H1 (cell line): Measurements from ENCODE around the gene MARVELD2. TPM values are rescaled to one million over a fixed set of nuclear protein-coding genes. Genes with fewer than 3 reads are reported as not detected.

ENCODE experiments used
- BCL11A ChIP-seq, 2 experiments: IDR thresholded peaks; one replicate each; pipeline ENCODE4 v1.6.1; 2011; ENCODE audit warnings: low read depth in 2 of 2, low read length in 2 of 2, mild to moderate bottlenecking in 2 of 2
- CBX5 ChIP-seq: fragments of 300-800, 300-1000 bp; sonication (generic); IDR thresholded peaks from 2 replicates; pipeline ENCODE4 v1.7.1; 2016; ENCODE audit warnings: antibody characterized with exemption, low read length, low read depth
- EGR1 ChIP-seq: IDR thresholded peaks from 2 replicates; pipeline ENCODE4 v1.6.1; 2011; ENCODE audit warnings: low read depth, low read length, borderline replicate concordance
- POLR2AphosphoS5 ChIP-seq: IDR thresholded peaks from 2 replicates; pipeline ENCODE4 v1.6.1; 2011; ENCODE audit warnings: low read depth, low read length
- RBBP5 ChIP-seq: IDR thresholded peaks from 2 replicates; pipeline ENCODE4 v1.7.1; 2012; ENCODE audit warnings: low read depth, mild to moderate bottlenecking, inconsistent platforms, low read length, moderate library complexity, borderline replicate concordance
- SRF ChIP-seq: IDR thresholded peaks from 2 replicates; pipeline ENCODE4 v1.6.1; 2011; ENCODE audit warnings: mild to moderate bottlenecking, low read depth, low read length, moderate library complexity
- polyA plus RNA-seq, 7 experiments: library from polyadenylated mRNA; depleted of rRNA in 3 of 7; stranded (reverse) in 5 of 7; unstranded in 2 of 7; fragments of >200 nt in 5 of 7; fragments of 200-250 nt in 2 of 7; gene quantifications; 1 replicate in 5 of 7; 2 replicates in 1 of 7; 4 replicates in 1 of 7; pipeline versions ENCODE4 v1.2.1 to v1.2.3, GENCODE V29; 2011 to 2013; ENCODE audit warnings: missing spikeins in 2 of 7, mixed read lengths in 2 of 7
- total RNA-seq: library from RNA; stranded (reverse); fragmentation: NEBNext Ultra II Directional; extraction: Animal tissue kit (Norgen Biotek cat#: 25700); gene quantifications from 2 replicates; pipeline ENCODE4 v1.2.1, GENCODE V29; 2021

MARVELD2 gene
- total and polyA plus RNA-seq, 2 of the 8 experiments (the other 6 are each of a cell fraction or from before 2014, with no cell fraction given), result 18.7 to 31.0 TPM

- TF ChIP-seq BCL11A (IDR thresholded peaks at IDR 0.05; ENCODE audit: low read depth in 2 of 2, low read length in 2 of 2), result no peak
- TF ChIP-seq POLR2AphosphoS5, result no peak
- TF ChIP-seq SRF, result no peak
- no peak for TF ChIP-seq RBBP5
- TF ChIP-seq EGR1, result no peak
- no peak for TF ChIP-seq CBX5
Observed at GRCh38 chr5:69372394-69372793, 42.5 kb upstream of the MARVELD2 start (continued).
